Measurements from ENCODE around the gene C4orf50.
A peak's percentile ranks its signal among the peaks of the same experiment; 100 is the strongest.

Gene C4orf50

DNA sequence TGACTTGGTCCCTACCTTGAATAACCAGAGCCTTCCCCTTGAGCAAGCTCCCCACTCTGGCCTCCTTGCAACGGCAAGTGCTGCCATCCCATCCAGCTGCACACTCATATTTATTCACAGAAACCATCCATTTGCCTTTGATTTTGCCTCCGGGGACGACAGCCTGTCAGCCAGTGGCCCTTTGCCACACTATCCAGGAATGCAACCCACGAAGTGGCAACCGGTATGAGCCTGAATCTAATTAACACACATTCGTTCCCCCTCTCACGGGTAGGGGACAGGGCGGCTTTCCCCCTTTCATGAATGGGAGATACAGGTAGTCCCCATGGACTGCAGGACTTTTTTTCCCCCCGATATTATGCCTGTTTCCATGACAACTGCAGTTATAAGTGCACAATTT, 140.8 kb downstream of the C4orf50 start:
- no peak overlapping the region for H3K4me3 ChIP-seq (ENCODE audit: low read depth, low read length)
- TF ChIP-seq CTCF (IDR thresholded peaks at IDR 0.05; ENCODE audit: insufficient read depth, low read length, missing control alignments), result no peak
- no peak for DNase-seq (ENCODE audit: low read depth, low spot score)
- CTCF ChIA-PET, result no interaction called here
- POLR2A ChIA-PET, result no interaction called here

- H3K4me3 ChIP-seq (ENCODE audit: low read depth, low read length), result no peak overlapping the region
- peak; percentile 2 for DNase-seq (ENCODE audit: low read depth, low spot score)
- ChIA-PET POLR2A (interaction anchor here (0.7 kb wide), 1 partner anchor 1400 kb away, joined by 4 read pairs; no protein-coding TSS in a partner anchor), CTCF (no interaction called here)
- TF ChIP-seq CTCF (IDR thresholded peaks at IDR 0.05; ENCODE audit: insufficient read depth, low read length, missing control alignments), result no peak
Observed at GRCh38 chr4:5874811-5875449, 143.3 kb downstream of the C4orf50 start.

DNA sequence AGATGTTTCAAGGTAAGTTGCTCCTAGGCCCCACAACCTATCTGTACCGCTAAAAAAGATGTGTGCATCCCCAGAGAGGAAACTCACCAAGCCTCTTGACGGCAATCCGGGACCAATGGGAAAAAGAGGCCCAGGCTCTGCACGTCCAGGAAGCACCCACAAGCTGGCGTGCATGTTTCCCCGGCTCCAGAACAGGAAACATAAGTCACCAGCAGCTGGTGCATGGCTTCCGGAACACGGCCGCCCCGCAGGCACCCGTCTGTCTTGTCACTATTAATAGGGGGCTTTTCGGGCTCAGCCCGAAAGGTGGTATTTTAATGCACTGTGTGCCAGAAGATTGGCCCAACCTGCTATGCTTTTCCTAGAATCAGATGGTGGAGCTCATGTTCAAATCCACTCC, 147.5 kb downstream of the C4orf50 start:
- no peak for TF ChIP-seq CTCF (IDR thresholded peaks at IDR 0.05; ENCODE audit: insufficient read depth, low read length, missing control alignments)
- ChIA-PET CTCF (no interaction called here), POLR2A (no interaction called here)
- DNase-seq (ENCODE audit: low read depth, low spot score), result no peak
- H3K4me3 ChIP-seq (ENCODE audit: low read depth, low read length), result no peak overlapping the region

GRCh38 chr4:5869966-5870619, 148.1 kb downstream of the C4orf50 start:
- ChIA-PET POLR2A (no interaction called here), CTCF (no interaction called here)
- DNase-seq (ENCODE audit: low read depth, low spot score), result no peak
- no peak for TF ChIP-seq CTCF (IDR thresholded peaks at IDR 0.05; ENCODE audit: insufficient read depth, low read length, missing control alignments)
- H3K4me3 ChIP-seq (ENCODE audit: low read depth, low read length), result no peak overlapping the region

DNA sequence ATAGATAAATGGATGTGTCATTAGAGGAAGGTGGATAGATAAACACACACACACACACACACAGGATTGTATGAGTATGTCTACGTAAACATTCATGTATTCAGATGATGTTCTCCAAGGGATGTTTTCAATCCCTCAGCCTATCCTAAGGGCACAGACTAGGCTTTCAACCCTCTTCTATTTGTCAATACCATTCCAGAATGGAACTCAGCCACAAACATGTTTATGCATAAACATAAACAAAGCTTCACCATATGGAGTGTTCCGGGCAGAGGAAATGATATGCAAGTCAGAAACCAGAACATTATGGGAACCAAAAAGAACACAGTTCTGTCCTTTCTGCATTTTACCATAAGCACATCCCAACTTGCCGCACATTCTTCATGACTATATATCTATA, 150.4 kb downstream of the C4orf50 start:
- ChIA-PET POLR2A (no interaction called here), CTCF (no interaction called here)
- no peak for DNase-seq (ENCODE audit: low read depth, low spot score)
- H3K4me3 ChIP-seq (ENCODE audit: low read depth, low read length), result no peak overlapping the region
- no peak for TF ChIP-seq CTCF (IDR thresholded peaks at IDR 0.05; ENCODE audit: insufficient read depth, low read length, missing control alignments)

- CTCF ChIA-PET, result no interaction called here
- DNase-seq (ENCODE audit: low read depth, low spot score), result no peak
Observed at GRCh38 chr4:5866841-5867813, 151.1 kb downstream of the C4orf50 start.

More at GRCh38 chr4:5866841-5867813, 151.1 kb downstream of the C4orf50 start:
- H3K4me3 ChIP-seq (ENCODE audit: low read depth, low read length), result no peak overlapping the region
- POLR2A ChIA-PET, result no interaction called here
- TF ChIP-seq CTCF (IDR thresholded peaks at IDR 0.05; ENCODE audit: insufficient read depth, low read length, missing control alignments), result no peak

Data from AG04449 (cell line).